ENCODE measurements around the gene ERP27.

ERP27 gene

GRCh38 chr12:14906114-14906513, 32.2 kb downstream of the ERP27 start:
- no peak for TF ChIP-seq CTCF (IDR thresholded peaks at IDR 0.05; ENCODE audit: extremely low read depth, insufficient read depth, missing control alignments)
- DNase-seq (ENCODE audit: low spot score) = no peak
- in situ Hi-C loops (cut with MboI; ENCODE audit: low pct_unique_long_range_greater_than_20kb, low sequenced_read_pairs, unreplicated experiment) = no loop called here

GRCh38 chr12:14905269-14906004, 32.9 kb downstream of the ERP27 start:
- in situ Hi-C loops (cut with MboI; ENCODE audit: low pct_unique_long_range_greater_than_20kb, low sequenced_read_pairs, unreplicated experiment) = no loop called here
- no peak for TF ChIP-seq CTCF (IDR thresholded peaks at IDR 0.05; ENCODE audit: extremely low read depth, insufficient read depth, missing control alignments)
- DNase-seq (ENCODE audit: low spot score) = no peak

GRCh38 chr12:14904854-14905253, 33.5 kb downstream of the ERP27 start:
- TF ChIP-seq CTCF (IDR thresholded peaks at IDR 0.05; ENCODE audit: extremely low read depth, insufficient read depth, missing control alignments) = no peak
- in situ Hi-C loops (cut with MboI; ENCODE audit: low pct_unique_long_range_greater_than_20kb, low sequenced_read_pairs, unreplicated experiment) = no loop called here
- no peak for DNase-seq (ENCODE audit: low spot score)

- no peak for DNase-seq (ENCODE audit: low spot score)
- no peak for TF ChIP-seq CTCF (IDR thresholded peaks at IDR 0.05; ENCODE audit: extremely low read depth, insufficient read depth, missing control alignments)
- in situ Hi-C loops (cut with MboI; ENCODE audit: low pct_unique_long_range_greater_than_20kb, low sequenced_read_pairs, unreplicated experiment) = no loop called here
Observed at GRCh38 chr12:14903386-14904098, 34.8 kb downstream of the ERP27 start.

GRCh38 chr12:14902465-14902864, 35.9 kb downstream of the ERP27 start:
- TF ChIP-seq CTCF (IDR thresholded peaks at IDR 0.05; ENCODE audit: extremely low read depth, insufficient read depth, missing control alignments) = no peak
- in situ Hi-C loops (cut with MboI; ENCODE audit: low pct_unique_long_range_greater_than_20kb, low sequenced_read_pairs, unreplicated experiment) = no loop called here
- DNase-seq (ENCODE audit: low spot score) = no peak

- DNase-seq (ENCODE audit: low spot score) = no peak
- in situ Hi-C loops (cut with MboI; ENCODE audit: low pct_unique_long_range_greater_than_20kb, low sequenced_read_pairs, unreplicated experiment) = no loop called here
- no peak for TF ChIP-seq CTCF (IDR thresholded peaks at IDR 0.05; ENCODE audit: extremely low read depth, insufficient read depth, missing control alignments)
Observed at GRCh38 chr12:14901228-14901562, 37.1 kb downstream of the ERP27 start.
